H9 (cell line): Measurements from ENCODE around the gene SUPT5H. TPM values are rescaled to one million over a fixed set of nuclear protein-coding genes. Genes with fewer than 3 reads are reported as not detected.

Source experiments
- DNase-seq: peaks from one replicate; pipeline ENCODE4 v3.0.0-alpha.2; 2017
- H2AFZ ChIP-seq: one replicate; pipeline ENCODE4 v1.6.1; 2013; ENCODE audit warnings: mild to moderate bottlenecking, low read length, control low read depth, moderate library complexity
- H2AK5ac ChIP-seq: 2 replicates; pipeline ENCODE4 v1.6.1; 2013; ENCODE audit warnings: low read length, control low read depth, mixed read lengths; ENCODE audit not compliant: insufficient read length
- H2BK120ac ChIP-seq: one replicate; pipeline ENCODE4 v1.6.1; 2013; ENCODE audit warnings: low read depth, mild to moderate bottlenecking, low read length, control low read depth, inconsistent platforms; ENCODE audit not compliant: poor library complexity, severe bottlenecking
- H2BK12ac ChIP-seq: 2 replicates; pipeline ENCODE4 v1.6.1; 2013; ENCODE audit warnings: low read length, control low read depth, mixed read lengths, low read depth; ENCODE audit not compliant: insufficient read length
- H2BK15ac ChIP-seq: 2 replicates; pipeline ENCODE4 v1.6.1; 2013; ENCODE audit warnings: low read depth, low read length, control low read depth
- H2BK20ac ChIP-seq: one replicate; pipeline ENCODE4 v1.6.1; 2013; ENCODE audit warnings: low read depth, mild to moderate bottlenecking, low read length, control low read depth, inconsistent platforms; ENCODE audit not compliant: poor library complexity, severe bottlenecking
- H2BK5ac ChIP-seq: 2 replicates; pipeline ENCODE4 v1.6.1; 2013; ENCODE audit warnings: low read length, control low read depth, mixed read lengths; ENCODE audit not compliant: insufficient read length
- H3K14ac ChIP-seq: 2 replicates; pipeline ENCODE4 v1.6.1; 2013; ENCODE audit warnings: low read length, control low read depth; ENCODE audit not compliant: insufficient read depth
- H3K18ac ChIP-seq: 2 replicates; pipeline ENCODE4 v1.6.1; 2013; ENCODE audit warnings: low read depth, mild to moderate bottlenecking, mixed read lengths, low read length, control low read depth; ENCODE audit not compliant: insufficient read length
- H3K23ac ChIP-seq: 2 replicates; pipeline ENCODE4 v1.6.1; 2013; ENCODE audit warnings: low read length, control low read depth, mixed read lengths, low read depth; ENCODE audit not compliant: insufficient read length
- H3K23me2 ChIP-seq: 2 replicates; pipeline ENCODE4 v1.6.1; 2013; ENCODE audit warnings: low read depth, mild to moderate bottlenecking, mixed read lengths, low read length, control low read depth; ENCODE audit not compliant: insufficient read length, poor library complexity, severe bottlenecking
- H3K27ac ChIP-seq: 2 replicates; pipeline ENCODE4 v1.5.1; 2013; ENCODE audit warnings: low read length, control low read depth, mixed read lengths, low read depth; ENCODE audit not compliant: insufficient read length
- H3K27me3 ChIP-seq: 2 replicates; pipeline ENCODE4 v1.6.1; 2013; ENCODE audit warnings: low read length, control low read depth, inconsistent platforms; ENCODE audit not compliant: insufficient read depth
- H3K4ac ChIP-seq: 2 replicates; pipeline ENCODE4 v1.6.1; 2013; ENCODE audit warnings: low read depth, mild to moderate bottlenecking, control low read depth, inconsistent platforms, low read length, moderate library complexity
- H3K4me1 ChIP-seq: 2 replicates; pipeline ENCODE4 v1.6.1; 2013; ENCODE audit warnings: low read length, control low read depth, inconsistent platforms; ENCODE audit not compliant: insufficient read depth
- H3K4me2 ChIP-seq: 2 replicates; pipeline ENCODE4 v1.6.1; 2013; ENCODE audit warnings: low read length, control low read depth, mixed read lengths; ENCODE audit not compliant: insufficient read length, insufficient read depth
- H3K56ac ChIP-seq: 2 replicates; pipeline ENCODE4 v1.6.1; 2013; ENCODE audit warnings: low read depth, mild to moderate bottlenecking, mixed read lengths, low read length, control low read depth; ENCODE audit not compliant: insufficient read length
- H3K79me1 ChIP-seq: 2 replicates; pipeline ENCODE4 v1.6.1; 2013; ENCODE audit warnings: low read depth, mild to moderate bottlenecking, moderate library complexity, low read length, control low read depth, inconsistent platforms; ENCODE audit not compliant: insufficient read depth, poor library complexity, severe bottlenecking
- H3K79me2 ChIP-seq: 2 replicates; pipeline ENCODE4 v1.6.1; 2013; ENCODE audit warnings: low read length, control low read depth, inconsistent platforms; ENCODE audit not compliant: insufficient read depth
- H3K9ac ChIP-seq: 2 replicates; pipeline ENCODE4 v1.6.1; 2013; ENCODE audit warnings: low read length, control low read depth, mixed read lengths; ENCODE audit not compliant: insufficient read length; ENCODE audit errors: extremely low read depth
- H3K9me3 ChIP-seq: one replicate; pipeline ENCODE4 v1.6.1; 2013; ENCODE audit warnings: low read depth, low read length, inconsistent platforms; ENCODE audit not compliant: control insufficient read depth
- H3T11ph ChIP-seq: one replicate; pipeline ENCODE4 v1.6.1; 2013; ENCODE audit warnings: mild to moderate bottlenecking, low read length, control low read depth, inconsistent platforms
- H4K20me1 ChIP-seq: one replicate; pipeline ENCODE4 v1.6.1; 2013; ENCODE audit not compliant: control insufficient read depth, insufficient read length, insufficient read depth
- H4K5ac ChIP-seq: 2 replicates; pipeline ENCODE4 v1.6.1; 2013; ENCODE audit warnings: low read depth, mild to moderate bottlenecking, mixed read lengths, low read length, control low read depth; ENCODE audit not compliant: insufficient read length
- H4K8ac ChIP-seq: replicated peaks from 2 replicates; pipeline ENCODE4 v1.6.1; 2013; ENCODE audit warnings: low read length, control low read depth, mixed read lengths, low read depth; ENCODE audit not compliant: insufficient read length
- H4K91ac ChIP-seq: 2 replicates; pipeline ENCODE4 v1.6.1; 2013; ENCODE audit warnings: low read depth, mild to moderate bottlenecking, moderate library complexity, mixed read lengths, low read length, control low read depth; ENCODE audit not compliant: insufficient read length
- H3K27ac Mint-ChIP-seq, 3 experiments: 2 replicates in 2 of 3; 3 replicates in 1 of 3; pipeline ENCODE4 v1.8.0; 2020 to 2021; ENCODE audit warnings: mixed read lengths in 3 of 3, mild to moderate bottlenecking in 1 of 3, moderate library complexity in 1 of 3
- H3K27me3 Mint-ChIP-seq: 2 replicates; pipeline ENCODE4 v1.8.0; 2021; ENCODE audit warnings: low read depth, mild to moderate bottlenecking, moderate library complexity, mixed read lengths
- H3K36me3 Mint-ChIP-seq, 3 experiments: 2 replicates in 2 of 3; 3 replicates in 1 of 3; pipeline ENCODE4 v1.8.0; 2020 to 2021; ENCODE audit warnings: low read depth in 3 of 3, mixed read lengths in 3 of 3; ENCODE audit not compliant: insufficient read depth in 1 of 3
- H3K4me1 Mint-ChIP-seq, 2 experiments: 2 replicates each; pipeline ENCODE4 v1.8.0; 2020; ENCODE audit warnings: mixed read lengths in 2 of 2
- H3K4me3 Mint-ChIP-seq, 2 experiments: 2 replicates in 1 of 2; 3 replicates in 1 of 2; pipeline ENCODE4 v1.8.0; 2020 to 2021; ENCODE audit warnings: mild to moderate bottlenecking in 2 of 2, mixed read lengths in 2 of 2, moderate library complexity in 1 of 2
- H3K9me3 Mint-ChIP-seq, 2 experiments: 2 replicates in 1 of 2; 3 replicates in 1 of 2; pipeline ENCODE4 v1.8.0; 2020; ENCODE audit warnings: mild to moderate bottlenecking in 2 of 2, mixed read lengths in 2 of 2, moderate library complexity in 1 of 2
- WGBS: extraction: QIAGEN DNeasy Blood & Tissue Kit; methylation state at CpG from one replicate; pipeline ENCODE4 v1.1.7; 2013; ENCODE audit warnings: missing lambda C conversion rate, low lambda C conversion rate, mixed read lengths; ENCODE audit not compliant: insufficient read length; ENCODE audit errors: extremely low coverage; 5-methylcytosine and 5-hydroxymethylcytosine counted together
- total RNA-seq: library from RNA; stranded (reverse); gene quantifications from 2 replicates; pipeline ENCODE4 v1.2.1, GENCODE V29; 2021
- TF ChIP-seq, protein P1 (sequence below): fragments of 200-600 bp; sonication (generic); conservative IDR thresholded peaks from 3 replicates; pipeline ENCODE4 v1.8.0; 2021; ENCODE audit warnings: antibody characterized with exemption, mild to moderate bottlenecking

The SUPT5H gene
- total RNA-seq, 1 experiment from 2014 or later: 145 TPM

- Histone ChIP-seq H3K79me1 (no peaks in the 10 kb centered on the region), H3K27ac (no peak overlapping the region), H2BK120ac (no peak overlapping the region), H2BK12ac (no peak overlapping the region), H3K4me1 (no peaks in the 10 kb centered on the region), H3K79me2 (no peaks in the 10 kb centered on the region), H3K9ac (no peak overlapping the region), H3K14ac (no peak overlapping the region), H2BK15ac (no peak overlapping the region), H3K9me3 (no peaks in the 10 kb centered on the region), H3T11ph (no peak overlapping the region), H2AK5ac (no peak overlapping the region), H3K18ac (no peak overlapping the region), H3K4me2 (no peak overlapping the region), H3K56ac (no peak overlapping the region), H3K4ac (no peak overlapping the region), H4K91ac (no peak overlapping the region), H3K23me2 (no peaks in the 10 kb centered on the region), H2AFZ (no peak overlapping the region), H4K5ac (no peak overlapping the region), H2BK5ac (no peak overlapping the region), H3K23ac (no peak overlapping the region), H4K20me1 (no peaks in the 10 kb centered on the region), H3K27me3 (no peaks in the 10 kb centered on the region), H4K8ac (no peak overlapping the region), H2BK20ac (no peak overlapping the region)
- H3K9me3 Mint-ChIP-seq: no peaks in the 10 kb centered on the region
- H3K27ac Mint-ChIP-seq: peak overlapping the region in 2 of 3 experiments; percentile 23 to 24; a peak in 2 of 7 replicates
- no peaks in the 10 kb centered on the region; the same call in 1 of the 2 replicates for H3K27me3 Mint-ChIP-seq
- no peak for DNase-seq
- peaks cover 3 to 8% of the 10 kb centered on the region in 2 experiments; a peak in 3 of 4 replicates for H3K4me1 Mint-ChIP-seq
- H3K4me3 Mint-ChIP-seq: peak overlapping the region in 1 of 2 experiments; percentile 10; a peak in 1 of 5 replicates
- WGBS: no CpG with 5 or more reads among the region's 10 CpGs
- TF ChIP-seq, protein P1, sequence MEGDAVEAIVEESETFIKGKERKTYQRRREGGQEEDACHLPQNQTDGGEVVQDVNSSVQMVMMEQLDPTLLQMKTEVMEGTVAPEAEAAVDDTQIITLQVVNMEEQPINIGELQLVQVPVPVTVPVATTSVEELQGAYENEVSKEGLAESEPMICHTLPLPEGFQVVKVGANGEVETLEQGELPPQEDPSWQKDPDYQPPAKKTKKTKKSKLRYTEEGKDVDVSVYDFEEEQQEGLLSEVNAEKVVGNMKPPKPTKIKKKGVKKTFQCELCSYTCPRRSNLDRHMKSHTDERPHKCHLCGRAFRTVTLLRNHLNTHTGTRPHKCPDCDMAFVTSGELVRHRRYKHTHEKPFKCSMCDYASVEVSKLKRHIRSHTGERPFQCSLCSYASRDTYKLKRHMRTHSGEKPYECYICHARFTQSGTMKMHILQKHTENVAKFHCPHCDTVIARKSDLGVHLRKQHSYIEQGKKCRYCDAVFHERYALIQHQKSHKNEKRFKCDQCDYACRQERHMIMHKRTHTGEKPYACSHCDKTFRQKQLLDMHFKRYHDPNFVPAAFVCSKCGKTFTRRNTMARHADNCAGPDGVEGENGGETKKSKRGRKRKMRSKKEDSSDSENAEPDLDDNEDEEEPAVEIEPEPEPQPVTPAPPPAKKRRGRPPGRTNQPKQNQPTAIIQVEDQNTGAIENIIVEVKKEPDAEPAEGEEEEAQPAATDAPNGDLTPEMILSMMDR: no peak
- H3K36me3 Mint-ChIP-seq: peaks cover 36 to 66% (median 47%) of the 10 kb centered on the region in 3 experiments
These were observed 44.4 kb downstream of the SUPT5H start for GRCh38 chr19:39489756-39490155.
